Endometrial microvascular endothelial cells (primary cell): ENCODE data around the gene ALK. TPM values are rescaled to one million over a fixed set of nuclear protein-coding genes. Genes with fewer than 3 reads are reported as not detected.

ENCODE experiments used
- in situ Hi-C: cut with HindIII; loops from 2 replicates; pipeline ENCODE4 v1.10.0; 2017; ENCODE audit warnings: low sequenced_read_pairs, low pct_unique_long_range_greater_than_20kb; ENCODE audit errors: inconsistent ontology term
- total RNA-seq: library from RNA; depleted of rRNA; stranded (reverse); fragments of >200 nt; gene quantifications from one replicate; pipeline ENCODE4 v1.2.3, GENCODE V29; 2015; ENCODE audit errors: inconsistent ontology term

The ALK gene
- total RNA-seq, 1 donor from 2014 or later: not detected

- in situ Hi-C loops: loop anchor here (25.0 kb wide), 1 partner anchor 213 kb away; no protein-coding TSS in a partner anchor
Observed at GRCh38 chr2:29174937-29175336, 746.4 kb downstream of the ALK start.

- in situ Hi-C loops: no loop called here
Observed at GRCh38 chr2:29166242-29167039, 754.9 kb downstream of the ALK start.

DNA sequence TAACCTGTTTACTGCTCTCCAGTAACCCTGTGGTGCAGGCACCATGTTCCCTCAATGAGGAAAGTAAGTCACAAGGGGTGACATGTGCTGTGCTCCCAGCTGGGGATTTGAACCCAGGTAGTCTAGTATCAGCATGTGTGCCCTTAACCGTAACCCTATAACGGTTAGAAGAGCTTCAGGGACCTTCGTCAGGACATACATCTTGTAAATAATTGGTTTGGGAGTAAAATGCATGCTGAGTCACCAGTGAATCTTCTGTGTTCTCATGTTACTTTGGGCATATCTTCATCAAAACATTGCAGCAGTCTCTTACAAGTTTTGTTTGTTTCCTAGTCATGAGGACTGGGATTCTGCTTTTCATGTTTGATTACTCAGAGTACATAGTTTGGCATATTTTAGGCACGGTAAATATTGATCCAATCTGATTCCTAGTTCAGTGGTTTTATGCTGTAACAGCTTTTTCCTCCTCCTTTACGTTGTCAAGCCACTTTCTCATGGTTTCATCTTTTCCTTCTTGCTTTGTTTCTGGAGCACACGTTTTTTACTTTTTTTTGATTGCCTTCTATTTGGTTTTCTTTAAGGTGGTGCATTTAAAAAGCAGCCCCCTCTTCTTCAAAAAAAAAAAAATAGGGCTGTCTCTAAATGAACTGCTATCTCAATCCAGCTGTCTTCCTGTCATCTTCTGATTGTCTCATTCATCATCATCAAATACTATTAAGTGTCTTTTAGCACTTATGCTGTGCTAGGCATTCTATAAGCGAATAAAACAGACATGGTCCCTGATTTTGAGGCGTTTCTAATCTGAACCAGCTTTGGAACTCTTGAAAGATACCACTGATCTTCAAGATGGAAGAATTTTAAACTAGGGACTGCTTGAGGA is 755.8 kb downstream of the ALK start:
- in situ Hi-C loops: no loop called here

GRCh38 chr2:29164091-29164846 is 757.1 kb downstream of the ALK start:
- in situ Hi-C loops: no loop called here

DNA sequence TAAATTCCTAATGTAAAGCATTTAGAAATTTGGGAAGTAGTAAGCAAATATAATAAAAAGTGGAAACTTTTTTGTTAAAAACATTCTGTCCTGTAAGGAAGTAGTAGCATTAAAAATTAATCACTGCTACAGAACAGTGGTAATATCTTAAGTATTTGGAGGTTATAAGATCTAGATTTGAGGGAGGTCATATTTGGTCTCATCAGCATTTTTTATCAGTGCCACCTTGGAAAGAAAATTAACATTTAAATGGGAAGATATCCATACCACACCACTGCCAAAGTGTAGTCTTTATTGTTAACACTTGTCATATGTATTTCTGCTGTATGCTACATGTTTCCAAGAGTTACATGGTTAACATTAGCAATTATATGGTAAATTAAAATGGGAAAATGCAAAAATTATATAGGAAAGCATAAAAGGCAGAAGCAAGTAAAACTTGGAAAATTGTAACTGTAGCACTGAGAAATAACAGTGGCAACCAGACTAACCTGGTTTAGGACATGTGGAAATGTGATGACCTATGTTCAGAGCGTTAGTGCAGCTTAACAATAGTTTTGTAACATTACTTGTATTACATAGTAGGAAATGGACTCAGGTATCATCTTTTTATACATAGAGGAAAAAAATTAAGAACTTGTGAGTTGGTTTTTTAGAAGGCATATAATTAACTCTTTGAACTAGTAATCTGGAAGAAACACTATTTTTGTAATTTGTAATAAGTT is 759.0 kb downstream of the ALK start:
- in situ Hi-C loops: no loop called here

DNA sequence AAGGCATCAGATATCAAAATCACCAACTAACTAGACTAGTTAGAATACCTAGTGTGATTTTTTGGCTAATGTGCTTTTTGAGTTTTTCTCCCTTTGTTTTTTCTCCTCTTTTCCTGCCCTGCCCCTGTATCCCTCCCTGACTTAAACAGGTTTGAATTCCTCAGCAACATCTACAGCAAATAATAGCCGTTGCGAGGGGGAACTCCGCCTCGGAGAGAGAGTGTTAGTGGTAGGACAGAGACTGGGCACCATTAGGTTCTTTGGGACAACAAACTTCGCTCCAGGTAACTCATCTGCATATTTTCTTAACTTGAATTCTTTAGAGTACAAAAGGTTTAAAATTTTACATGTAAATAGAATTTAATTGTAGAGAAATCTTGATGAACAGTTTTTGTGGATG is 761.2 kb downstream of the ALK start:
- in situ Hi-C loops: no loop called here

DNA sequence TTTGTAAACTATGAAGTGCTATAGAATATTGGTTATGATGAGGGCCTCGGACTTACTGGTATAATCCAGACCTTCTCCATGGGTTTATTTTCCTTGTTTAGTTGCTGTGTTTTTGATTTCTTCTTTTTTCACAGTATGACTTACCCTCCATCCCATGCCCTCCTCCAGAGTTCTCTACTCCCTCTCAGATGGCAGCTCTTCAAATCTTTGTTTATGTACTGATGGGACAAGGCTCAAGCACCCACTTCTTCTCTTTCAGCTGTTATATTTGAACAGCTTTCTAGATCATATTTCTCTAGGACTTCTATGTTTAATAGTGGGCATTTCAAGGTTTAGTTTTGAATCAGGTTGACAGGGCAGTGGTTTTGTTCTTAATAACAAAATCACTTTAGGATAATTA is 762.3 kb downstream of the ALK start:
- in situ Hi-C loops: no loop called here

DNA sequence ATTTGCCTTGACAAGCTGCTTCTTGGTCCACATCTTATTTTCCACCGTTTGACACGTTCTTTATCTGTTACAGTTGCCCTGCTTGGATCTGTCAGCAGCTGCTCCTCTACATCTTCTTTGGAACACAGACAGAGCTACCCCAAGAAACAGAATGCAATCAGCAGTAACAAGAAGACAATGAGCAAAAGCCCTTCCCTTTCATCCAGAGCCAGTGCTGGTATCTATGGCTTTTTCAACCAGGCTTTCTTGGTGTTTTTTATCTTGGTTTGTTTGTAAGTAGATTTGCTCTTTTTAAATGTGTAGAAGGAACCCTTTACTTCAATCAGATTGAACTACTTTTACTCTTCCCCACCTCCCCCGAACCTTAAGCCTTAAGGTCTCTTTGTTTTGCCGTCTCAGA is 764.3 kb downstream of the ALK start:
- in situ Hi-C loops: no loop called here

- in situ Hi-C loops: no loop called here
Observed at GRCh38 chr2:29155578-29155977, 765.8 kb downstream of the ALK start.

GRCh38 chr2:29154610-29155009 is 766.8 kb downstream of the ALK start:
- in situ Hi-C loops: no loop called here

- in situ Hi-C loops: no loop called here
Observed at GRCh38 chr2:29147963-29148362, 773.4 kb downstream of the ALK start.

DNA sequence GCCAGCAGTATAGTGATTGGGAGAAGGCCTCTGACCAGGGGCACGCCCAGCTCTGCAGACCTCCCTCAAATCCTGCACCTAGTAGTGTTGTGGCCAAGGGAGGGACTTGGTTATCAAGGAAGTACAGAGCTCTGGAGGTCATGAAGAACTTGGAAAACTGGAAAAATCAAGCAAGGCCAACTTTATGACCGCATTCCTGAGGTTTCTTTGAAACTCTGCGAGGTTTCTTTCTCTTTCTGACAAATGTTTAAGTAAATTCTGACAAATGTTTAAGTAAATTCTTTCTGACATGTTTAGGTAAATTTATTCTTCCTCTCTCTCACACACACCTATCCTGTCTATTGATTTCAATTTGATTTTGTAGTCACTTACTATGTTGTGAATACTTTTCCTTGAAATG is 775.2 kb downstream of the ALK start:
- in situ Hi-C loops: no loop called here

DNA sequence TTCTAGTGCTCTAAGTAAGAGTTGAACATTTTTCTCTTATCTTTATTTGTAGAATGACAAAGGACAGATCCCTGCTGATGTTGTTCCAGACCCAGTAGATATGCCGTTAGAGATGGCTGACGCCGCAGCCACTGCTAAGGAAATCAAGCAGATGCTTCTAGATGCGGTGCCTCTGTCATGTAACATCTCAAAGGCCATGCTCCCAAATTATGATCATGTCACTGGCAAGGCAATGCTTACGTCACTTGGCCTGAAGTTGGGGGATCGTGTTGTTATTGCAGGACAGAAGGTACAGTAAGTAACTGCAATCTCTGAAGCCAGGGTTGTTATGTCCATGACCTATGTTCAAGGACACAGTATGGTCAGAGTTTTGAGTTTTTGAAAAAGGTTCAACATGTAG is 777.7 kb downstream of the ALK start:
- in situ Hi-C loops: no loop called here

Other genes with a start within 250 kb of the ALK start
- gene YPEL5, start 225.4 kb upstream of the ALK start, total RNA-seq: 63.3 TPM